Activated CD8-positive, alpha-beta memory T cell treated with anti-CD3 and anti-CD28 coated beads, Interleukin-2, amount 50 U/mL, for 1 hour (primary cell): Measurements from ENCODE around the gene TUBB3.

Experiments used
- DNase-seq: peaks from one replicate; pipeline ENCODE4 v3.0.0-alpha.2; 2020; ENCODE audit errors: extremely low read depth

Gene TUBB3

GRCh38 chr16:89938175-89938885, 15.2 kb downstream of the TUBB3 start:
- DNase-seq, result no peak

- no peak for DNase-seq
These were observed 21.6 kb downstream of the TUBB3 start for GRCh38 chr16:89944773-89945172.

- no peak for DNase-seq
These were observed 22.5 kb downstream of the TUBB3 start for GRCh38 chr16:89945654-89946053.

GRCh38 chr16:89946515-89946914, 23.4 kb downstream of the TUBB3 start:
- DNase-seq, result no peak

GRCh38 chr16:89949121-89949742, 26.1 kb downstream of the TUBB3 start:
- no peak for DNase-seq

GRCh38 chr16:89949756-89950155, 26.6 kb downstream of the TUBB3 start:
- DNase-seq, result no peak

- DNase-seq, result no peak
These were observed 28.4 kb downstream of the TUBB3 start for GRCh38 chr16:89951509-89951908.

GRCh38 chr16:89952049-89952448, 28.9 kb downstream of the TUBB3 start:
- no peak for DNase-seq

- no peak for DNase-seq
These were observed 29.4 kb downstream of the TUBB3 start for GRCh38 chr16:89952551-89952950.

GRCh38 chr16:89953671-89954406, 30.7 kb downstream of the TUBB3 start:
- DNase-seq, result no peak

- DNase-seq, result no peak
These were observed 31.3 kb downstream of the TUBB3 start for GRCh38 chr16:89954462-89954861.

- no peak for DNase-seq
These were observed 32.0 kb downstream of the TUBB3 start for GRCh38 chr16:89955001-89955685.

GRCh38 chr16:89956505-89957215, 33.5 kb downstream of the TUBB3 start:
- no peak for DNase-seq

GRCh38 chr16:89957216-89957785, 34.2 kb downstream of the TUBB3 start:
- no peak for DNase-seq

- no peak for DNase-seq
These were observed 34.9 kb downstream of the TUBB3 start for GRCh38 chr16:89958068-89958467.

GRCh38 chr16:89958596-89958995, 35.5 kb downstream of the TUBB3 start:
- no peak for DNase-seq

- DNase-seq, result no peak
These were observed 37.8 kb downstream of the TUBB3 start for GRCh38 chr16:89960966-89961365.

GRCh38 chr16:89961920-89962319, 38.8 kb downstream of the TUBB3 start:
- DNase-seq, result no peak

- no peak for DNase-seq
These were observed 39.8 kb downstream of the TUBB3 start for GRCh38 chr16:89962754-89963498.

- no peak for DNase-seq
These were observed 41.1 kb downstream of the TUBB3 start for GRCh38 chr16:89964201-89964600.
